Breast epithelium (tissue), 4 donors: ENCODE measurements around the gene NGDN. TPM values are rescaled to one million over a fixed set of nuclear protein-coding genes. Genes with fewer than 3 reads are reported as not detected.

Experiments
- DNase-seq, 2 donors: peaks; one replicate each; pipeline ENCODE4 v3.0.0-alpha.2; 2019; ENCODE audit warnings: low spot score in 2 of 2
- H3K27ac ChIP-seq, 2 donors: fragments of 200-600 bp; sonication (generic) in 1 of 2; one replicate each; pipeline ENCODE4 v1.5.1; 2016 to 2019; ENCODE audit warnings: mild to moderate bottlenecking in 1 of 2
- H3K27me3 ChIP-seq, 2 donors: fragments of 200-600 bp; sonication (generic) in 1 of 2; one replicate each; pipeline versions ENCODE4 v1.5.1 to v1.6.0; 2017 to 2019; ENCODE audit warnings: control low read depth in 1 of 2, mild to moderate bottlenecking in 1 of 2
- H3K36me3 ChIP-seq: fragments of 200-600 bp; one replicate; pipeline ENCODE4 v1.5.1; 2019
- H3K4me1 ChIP-seq, 2 donors: fragments of 200-600 bp; sonication (generic); one replicate each; pipeline ENCODE4 v1.5.1; 2016 to 2019; ENCODE audit warnings: control low read depth in 1 of 2
- H3K4me3 ChIP-seq, 3 donors: fragments of 200-600 bp; sonication (generic); 1 replicate in 2 of 3; 2 replicates in 1 of 3; pipeline ENCODE4 v1.5.1; 2016 to 2019; ENCODE audit warnings: mild to moderate bottlenecking in 3 of 3, moderate library complexity in 2 of 3
- H3K9me3 ChIP-seq, 2 donors: fragments of 200-600 bp; sonication (generic) in 1 of 2; one replicate each; pipeline ENCODE4 v1.5.1; 2016 to 2019; ENCODE audit warnings: control low read depth in 1 of 2
- CTCF ChIP-seq, 3 donors: fragments of 450-650 bp; IDR thresholded peaks; one replicate each; pipeline ENCODE4 v1.5.1; 2016 to 2017; ENCODE audit warnings: antibody characterized with exemption in 3 of 3, mild to moderate bottlenecking in 3 of 3, moderate library complexity in 3 of 3
- POLR2A ChIP-seq: fragments of 450-650 bp; IDR thresholded peaks from one replicate; pipeline ENCODE4 v1.6.1; 2016; ENCODE audit warnings: antibody characterized with exemption, mild to moderate bottlenecking, moderate library complexity
- POLR2AphosphoS5 ChIP-seq, 3 donors: sonication (generic); formaldehyde crosslinking; IDR thresholded peaks; one replicate each; pipeline ENCODE4 v1.6.1; 2017; ENCODE audit warnings: antibody characterized with exemption in 3 of 3
- intact Hi-C: fragments of 100-400 bp; cut with DNase I; formaldehyde crosslinking; loops from one replicate; pipeline ENCODE4 v1.15.1; 2023; ENCODE audit warnings: low total_unique reads
- total RNA-seq, 3 donors: library from RNA; depleted of rRNA; stranded (reverse); fragments of >200 nt; gene quantifications; one replicate each; pipeline ENCODE4 v1.1.0, GENCODE V29; 2016

Gene NGDN
- total RNA-seq, 3 donors from 2014 or later: 39.8 to 58.8 (median 42.3) TPM

GRCh38 chr14:23482823-23483148 is 13.3 kb downstream of the NGDN start:
- intact Hi-C loops: no loop called here
- no peaks in the 10 kb centered on the region for H3K36me3 ChIP-seq
- no peaks in the 10 kb centered on the region for H3K9me3 ChIP-seq
- H3K4me1 ChIP-seq: no peaks in the 10 kb centered on the region
- no peak overlapping the region for H3K4me3 ChIP-seq
- no peaks in the 10 kb centered on the region for H3K27me3 ChIP-seq
- DNase-seq: no peak
- no peak for TF ChIP-seq POLR2A
- TF ChIP-seq POLR2AphosphoS5 (IDR thresholded peaks at IDR 0.05): no peak
- TF ChIP-seq CTCF (IDR thresholded peaks at IDR 0.05): no peak
- H3K27ac ChIP-seq: no peak overlapping the region

GRCh38 chr14:23483236-23483854 is 13.8 kb downstream of the NGDN start:
- H3K36me3 ChIP-seq: no peaks in the 10 kb centered on the region

GRCh38 chr14:23485326-23485725 is 15.8 kb downstream of the NGDN start:
- Histone ChIP-seq H3K36me3 (no peaks in the 10 kb centered on the region), H3K27me3 (no peaks in the 10 kb centered on the region), H3K9me3 (no peaks in the 10 kb centered on the region), H3K4me1 (no peaks in the 10 kb centered on the region), H3K27ac (no peak overlapping the region), H3K4me3 (no peak overlapping the region)
- TF ChIP-seq POLR2AphosphoS5 (IDR thresholded peaks at IDR 0.05) (no peak), CTCF (IDR thresholded peaks at IDR 0.05) (no peak), POLR2A (no peak)
- intact Hi-C loops: no loop called here
- no peak for DNase-seq

More at GRCh38 chr14:23483236-23483854, 13.8 kb downstream of the NGDN start:
- Histone ChIP-seq H3K9me3 (no peaks in the 10 kb centered on the region), H3K4me3 (no peak overlapping the region), H3K27ac (no peak overlapping the region), H3K27me3 (no peaks in the 10 kb centered on the region), H3K4me1 (no peaks in the 10 kb centered on the region)
- intact Hi-C loops: no loop called here
- DNase-seq: no peak
- TF ChIP-seq POLR2A (no peak), CTCF (IDR thresholded peaks at IDR 0.05) (no peak), POLR2AphosphoS5 (IDR thresholded peaks at IDR 0.05) (no peak)

GRCh38 chr14:23486036-23486435 is 16.5 kb downstream of the NGDN start:
- no peak for TF ChIP-seq CTCF (IDR thresholded peaks at IDR 0.05)
- Histone ChIP-seq H3K9me3 (no peaks in the 10 kb centered on the region), H3K36me3 (no peaks in the 10 kb centered on the region), H3K4me1 (no peaks in the 10 kb centered on the region), H3K27ac (no peak overlapping the region), H3K27me3 (no peaks in the 10 kb centered on the region), H3K4me3 (no peak overlapping the region)
- intact Hi-C loops: no loop called here
- no peak for DNase-seq

- TF ChIP-seq POLR2A: no peak
- TF ChIP-seq CTCF (IDR thresholded peaks at IDR 0.05): no peak
- TF ChIP-seq POLR2AphosphoS5 (IDR thresholded peaks at IDR 0.05): no peak
- H3K36me3 ChIP-seq: no peaks in the 10 kb centered on the region
- no peak overlapping the region for H3K4me3 ChIP-seq
- no peaks in the 10 kb centered on the region for H3K27me3 ChIP-seq
- H3K27ac ChIP-seq: no peak overlapping the region
- intact Hi-C loops: no loop called here
- H3K9me3 ChIP-seq: no peaks in the 10 kb centered on the region
- H3K4me1 ChIP-seq: no peaks in the 10 kb centered on the region
- DNase-seq: no peak
Observed at GRCh38 chr14:23487216-23487615, 17.7 kb downstream of the NGDN start.
